ENCODE results near the gene EEFSEC. TPM values are rescaled to one million over a fixed set of nuclear protein-coding genes. Genes with fewer than 3 reads are reported as not detected.

Gene EEFSEC
- total and polyA plus RNA-seq, 2 of the 4 experiments (the other 2 are of a cell fraction) = 4.5 to 9.3 TPM

DNA sequence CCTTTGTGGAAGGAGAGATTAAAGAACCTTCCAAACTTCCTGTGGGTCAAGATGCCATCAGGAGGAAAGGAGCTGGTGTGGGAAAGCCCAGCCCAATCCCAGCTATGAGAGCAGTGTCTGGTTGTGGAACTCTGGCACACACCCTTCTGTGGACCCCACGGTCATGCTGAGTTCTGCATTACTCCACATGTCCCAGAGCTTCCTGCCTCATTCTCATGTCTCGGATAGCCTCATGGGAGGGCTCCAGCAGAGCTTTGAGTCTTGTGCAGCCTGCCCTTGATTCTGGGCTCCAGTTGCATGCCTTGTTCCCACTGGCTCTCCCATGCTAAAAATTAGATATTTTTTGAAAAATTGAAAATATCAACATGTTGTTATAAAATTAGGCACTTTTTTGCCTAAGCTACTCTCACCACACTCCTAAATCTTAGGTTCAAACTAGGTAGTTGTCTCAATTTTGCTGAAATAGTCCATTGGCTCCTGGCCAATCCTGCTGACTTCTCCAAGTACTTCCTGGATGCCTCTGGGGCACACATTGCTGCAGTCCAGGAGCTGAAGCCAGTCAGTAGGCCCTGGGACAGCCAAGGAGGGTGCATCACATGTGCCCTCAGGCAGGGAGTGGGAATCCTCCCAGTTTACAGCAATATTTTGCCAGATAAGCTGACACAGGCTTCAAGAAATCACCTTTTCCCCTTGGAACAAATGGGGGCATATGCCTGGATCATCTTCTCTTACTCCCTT, 144.3 kb downstream of the EEFSEC start:
- Histone ChIP-seq H3K36me3 (ENCODE audit: control insufficient read depth, insufficient read depth, low read length) (no peaks in the 10 kb centered on the region), H4K91ac (ENCODE audit: insufficient read depth, low read depth, low read length) (no peak overlapping the region), H3K14ac (replicated peaks; ENCODE audit: low read depth, low read length) (0 out of 2 replicates have a peak overlapping the region, but pooled peaks have one; percentile 32), H3K4me1 (ENCODE audit: control insufficient read depth, insufficient read depth, low read length) (no peaks in the 10 kb centered on the region), H3K9ac (ENCODE audit: low read depth, low read length) (no peak overlapping the region), H3K27me3 (ENCODE audit: control insufficient read depth, insufficient read depth, low read length) (no peaks in the 10 kb centered on the region), H2BK120ac (ENCODE audit: low read depth, low read length) (no peak overlapping the region), H4K20me1 (ENCODE audit: insufficient read depth, low read length) (no peaks in the 10 kb centered on the region; the same call in 1 of the 2 replicates), H3K23ac (ENCODE audit: low read depth, low read length) (no peak overlapping the region), H4K8ac (ENCODE audit: low read depth in 2 of 2, low read length in 2 of 2) (no peak overlapping the region), H2BK20ac (ENCODE audit: low read depth, low read length) (no peak overlapping the region), H2AFZ (replicated peaks; ENCODE audit: low read length, poor library complexity) (peak overlapping the region; percentile 53), H3K79me1 (ENCODE audit: low read depth in 1 of 2, low read length in 2 of 2) (peaks cover 0 to 4% of the 10 kb centered on the region in 2 experiments; a peak in 1 of 4 replicates), H3K27ac (ENCODE audit: insufficient read depth, low read length) (no peak overlapping the region), H2AK9ac (replicated peaks; ENCODE audit: low read depth, low read length, poor library complexity) (no peak overlapping the region), H3K4ac (ENCODE audit: low read depth, low read length) (no peak overlapping the region), H2BK5ac (ENCODE audit: low read depth, low read length, poor library complexity, severe bottlenecking) (no peak overlapping the region), H3K56ac (ENCODE audit: extremely low read depth, insufficient read depth, low read length) (no peak overlapping the region), H2AK5ac (ENCODE audit: low read depth, low read length) (no peak overlapping the region), H3K9me1 (ENCODE audit: insufficient read depth, low read length) (peaks cover 6% of the 10 kb centered on the region; the same call in 1 of the 2 replicates), H2BK15ac (ENCODE audit: low read depth, low read length) (no peak overlapping the region), H4K5ac (ENCODE audit: low read depth, low read length) (no peak overlapping the region), H3K4me3 (ENCODE audit: insufficient read depth, low read depth, low read length) (no peak overlapping the region), H3K9me3 (ENCODE audit: control insufficient read depth, insufficient read depth, low read length) (no peaks in the 10 kb centered on the region), H3K18ac (ENCODE audit: low read depth, low read length) (no peak overlapping the region), H3K4me2 (ENCODE audit: low read depth, low read length) (no peak overlapping the region)
- in situ Hi-C loops (cut with MboI; ENCODE audit: low sequenced_read_pairs) = no loop called here
- DNase-seq (peak; percentile 21), ATAC-seq (ENCODE audit: low read depth) (peak; percentile 32; the same call in 1 of the 2 replicates)
- ChIA-PET CTCF (no interaction called here), POLR2A (ENCODE audit: unreplicated experiment) (no interaction called here)
- dilution Hi-C loops (cut with HindIII; ENCODE audit: low sequenced_read_pairs, unreplicated experiment) = no loop called here
- intact Hi-C loops (cut with micrococcal nuclease) = no loop called here
- BruUV-seq (replicated peaks) = no TSS peak
- no CpG with 5 or more reads among the region's 2 CpGs for WGBS, 2 experiments (ENCODE audit: extremely low coverage in 2 of 2, insufficient read length in 1 of 2)
- TF ChIP-seq NFE2L2 (IDR thresholded peaks at IDR 0.05; ENCODE audit: low read depth, low read length) = no peak
- TF ChIP-seq RAD21 (IDR thresholded peaks at IDR 0.05; ENCODE audit: low read length) = no peak
- TF ChIP-seq RFX5 (IDR thresholded peaks at IDR 0.05; ENCODE audit: low read depth, low read length) = no peak
- TF ChIP-seq MAFK (IDR thresholded peaks at IDR 0.05; ENCODE audit: low read depth, low read length) = no peak
- TF ChIP-seq CTCF (conservative IDR thresholded peaks at IDR 0.05; ENCODE audit: low read depth, low read length) = no peak
- TF ChIP-seq SMC3 (IDR thresholded peaks at IDR 0.05; ENCODE audit: low read depth, low read length) = no peak
- no peak for TF ChIP-seq CEBPB (IDR thresholded peaks at IDR 0.05; ENCODE audit: low read depth, low read length)
- TF ChIP-seq BHLHE40 (IDR thresholded peaks at IDR 0.05; ENCODE audit: low read depth, low read length) = no peak
- TF ChIP-seq POLR2A (IDR thresholded peaks at IDR 0.05; ENCODE audit: low read depth, low read length) = no peak
- TF ChIP-seq FOS (IDR thresholded peaks at IDR 0.05; ENCODE audit: low read depth, low read length) = no peak
- TF ChIP-seq ELK1 (IDR thresholded peaks at IDR 0.05; ENCODE audit: borderline replicate concordance, low read depth, low read length) = no peak
- no peak for TF ChIP-seq USF2 (IDR thresholded peaks at IDR 0.05; ENCODE audit: low read depth, low read length)
- TF ChIP-seq MXI1 (IDR thresholded peaks at IDR 0.05; ENCODE audit: borderline replicate concordance, low read depth, low read length) = no peak
- no peak for TF ChIP-seq MAZ (IDR thresholded peaks at IDR 0.05; ENCODE audit: borderline replicate concordance, low read depth, low read length)
